H1 (cell line): ENCODE data around the gene LIMA1.

ENCODE experiments used
- KDM1A ChIP-seq: fragments of 200-600, 300-600 bp; sonication (generic); IDR thresholded peaks from 2 replicates; pipeline ENCODE4 v1.7.1; 2016; ENCODE audit warnings: mild to moderate bottlenecking, low read length, borderline replicate concordance
- RNF2 ChIP-seq: fragments of 200-900, 300-1000 bp; sonication (generic); IDR thresholded peaks from 2 replicates; pipeline ENCODE4 v1.7.1; 2016; ENCODE audit warnings: borderline replicate concordance, low read depth, mild to moderate bottlenecking, antibody characterized with exemption, low read length; ENCODE audit not compliant: poor library complexity, severe bottlenecking; ENCODE audit errors: missing control alignments

- TF ChIP-seq RNF2 (no peak), KDM1A (no peak)
Observed at GRCh38 chr12:50151047-50151687, 132.2 kb downstream of the LIMA1 start.
